GM19438 (cell line): ENCODE measurements around the gene IMPDH1.

Experiments
- ATAC-seq: cut with Tn5 transposase; IDR thresholded peaks from one replicate; pipeline ENCODE4 v1.9.1; 2021; ENCODE audit warnings: low read depth; ENCODE audit not compliant: unreplicated experiment

The IMPDH1 gene

GRCh38 chr7:128389618-128390329 lies 20.0 kb downstream of the IMPDH1 start:
- ATAC-seq: no peak

GRCh38 chr7:128389085-128389617 lies 20.6 kb downstream of the IMPDH1 start:
- ATAC-seq: no peak

- ATAC-seq: no peak
Measured at GRCh38 chr7:128388145-128388485, 21.7 kb downstream of the IMPDH1 start.

GRCh38 chr7:128387216-128388144 lies 22.3 kb downstream of the IMPDH1 start:
- ATAC-seq: no peak

- no peak for ATAC-seq
Measured at GRCh38 chr7:128385988-128386925, 23.5 kb downstream of the IMPDH1 start.

- ATAC-seq: no peak
Measured at GRCh38 chr7:128384726-128385125, 25.1 kb downstream of the IMPDH1 start.

GRCh38 chr7:128383776-128384175 lies 26.0 kb downstream of the IMPDH1 start:
- no peak for ATAC-seq

- no peak for ATAC-seq
Measured at GRCh38 chr7:128381161-128381821, 28.5 kb downstream of the IMPDH1 start.

- no peak for ATAC-seq
Measured at GRCh38 chr7:128380483-128381106, 29.2 kb downstream of the IMPDH1 start.

- ATAC-seq: no peak
Measured at GRCh38 chr7:128379900-128380479, 29.8 kb downstream of the IMPDH1 start.

- no peak for ATAC-seq
Measured at GRCh38 chr7:128378637-128379036, 31.1 kb downstream of the IMPDH1 start.

GRCh38 chr7:128376077-128376476 lies 33.7 kb downstream of the IMPDH1 start:
- no peak for ATAC-seq

GRCh38 chr7:128374041-128374440 lies 35.7 kb downstream of the IMPDH1 start:
- no peak for ATAC-seq

- no peak for ATAC-seq
Measured at GRCh38 chr7:128373606-128374005, 36.2 kb downstream of the IMPDH1 start.

GRCh38 chr7:128370491-128370890 lies 39.3 kb downstream of the IMPDH1 start:
- ATAC-seq: no peak

- ATAC-seq: no peak
Measured at GRCh38 chr7:128366986-128367385, 42.8 kb downstream of the IMPDH1 start.

- ATAC-seq: no peak
Measured at GRCh38 chr7:128366300-128366699, 43.5 kb downstream of the IMPDH1 start.

- no peak for ATAC-seq
Measured at GRCh38 chr7:128365432-128365831, 44.4 kb downstream of the IMPDH1 start.
